GM12874 (cell line): ENCODE data around the gene CRP.

Experiments
- CTCF ChIP-seq: IDR thresholded peaks from 2 replicates; pipeline ENCODE4 v1.5.1; 2011; ENCODE audit warnings: low read depth, mild to moderate bottlenecking, control low read depth, low read length, moderate library complexity; ENCODE audit not compliant: insufficient read depth

CRP gene

GRCh38 chr1:159749630-159750029 lies 35.2 kb upstream of the CRP start:
- TF ChIP-seq CTCF, result no peak

- no peak for TF ChIP-seq CTCF
These were observed 34.0 kb upstream of the CRP start for GRCh38 chr1:159748370-159748769.

GRCh38 chr1:159746666-159747065 lies 32.3 kb upstream of the CRP start:
- no peak for TF ChIP-seq CTCF

GRCh38 chr1:159743651-159744410 lies 29.4 kb upstream of the CRP start:
- no peak for TF ChIP-seq CTCF

- TF ChIP-seq CTCF, result no peak
These were observed 23.0 kb upstream of the CRP start for GRCh38 chr1:159737238-159737916.

- TF ChIP-seq CTCF, result no peak
These were observed 5.6 kb upstream of the CRP start for GRCh38 chr1:159719990-159720389.

GRCh38 chr1:159715855-159716254 lies 1.5 kb upstream of the CRP start:
- TF ChIP-seq CTCF, result no peak
